ENCODE measurements around the gene STOX1. TPM values are rescaled to one million over a fixed set of nuclear protein-coding genes. Genes with fewer than 3 reads are reported as not detected.

The STOX1 gene
- total RNA-seq (1 to 10 TPM in 2 of 4 donors, under 1 TPM in 2; 0.30 to 2.4 (median 1.2) TPM), polyA plus RNA-seq (1 to 10 TPM in 1 of 3 donors, under 1 TPM in 2; 0.14 to 1.1 (median 0.49) TPM)
- long read RNA-seq, donor 1: 0 reads
- long read RNA-seq, donor 2: 0 reads

- DNase-seq (peak; percentile 51 to 68), ATAC-seq (peak; percentile 76 to 88 (median 80))
- Histone ChIP-seq H3K9me3 (no peaks in the 10 kb centered on the region), H3K4me1 (peaks cover 3% of the 10 kb centered on the region), H3K27ac (no peak within 1 kb of the TSS), H3K4me3 (peak within 1 kb of the TSS; percentile 78), H3K27me3 (ENCODE audit: insufficient read depth in 3 of 3, low read length in 2 of 3) (peaks cover 0 to 2% (median 0%) of the 10 kb centered on the region in 3 donors), H3K36me3 (ENCODE audit: insufficient read depth in 1 of 2, low read depth in 1 of 2) (no peaks in the 10 kb centered on the region)
- WGBS, 3 donors: 5 to 14% (median 6%) methylated on average over 28 to 63 of the region's 63 CpGs
- intact Hi-C loops (cut with DNase I): no loop called here
- TF ChIP-seq CTCF (IDR thresholded peaks at IDR 0.05): no peak
Observed at GRCh38 chr10:68826764-68827591, at the start of gene STOX1. Gene STOX1 (plus strand): TSS chr10:68827531. CDS start chr10:68827624, 93 bp downstream.

GRCh38 chr10:68781613-68782574, 45.4 kb upstream of the STOX1 start:
- 91 to 95% (median 95%) methylated on average over 6 of the region's 6 CpGs for WGBS, 3 donors
- intact Hi-C loops (cut with DNase I): no loop called here
- H3K27me3 ChIP-seq (ENCODE audit: insufficient read depth in 3 of 3, low read length in 2 of 3): no peaks in the 10 kb centered on the region
- H3K4me1 ChIP-seq: no peaks in the 10 kb centered on the region
- no peaks in the 10 kb centered on the region for H3K9me3 ChIP-seq
- no peak overlapping the region for H3K4me3 ChIP-seq
- H3K36me3 ChIP-seq (ENCODE audit: insufficient read depth in 1 of 2, low read depth in 1 of 2): peaks cover 0 to 96% of the 10 kb centered on the region in 2 donors
- ATAC-seq: no peak
- no peak for DNase-seq
- H3K27ac ChIP-seq: no peak overlapping the region
- TF ChIP-seq CTCF (IDR thresholded peaks at IDR 0.05): no peak

- Histone ChIP-seq H3K4me1 (no peaks in the 10 kb centered on the region), H3K9me3 (no peaks in the 10 kb centered on the region), H3K36me3 (ENCODE audit: insufficient read depth in 1 of 2, low read depth in 1 of 2) (peaks cover 4 to 96% of the 10 kb centered on the region in 2 donors), H3K4me3 (no peak overlapping the region), H3K27ac (no peak overlapping the region), H3K27me3 (ENCODE audit: insufficient read depth in 3 of 3, low read length in 2 of 3) (no peaks in the 10 kb centered on the region)
- TF ChIP-seq CTCF (IDR thresholded peaks at IDR 0.05): no peak
- DNase-seq (no peak), ATAC-seq (no peak)
- 67 to 85% (median 71%) methylated on average over 7 of the region's 7 CpGs for whole genome bisulfite sequencing, 3 donors
- intact Hi-C loops (cut with DNase I): no loop called here
Observed at GRCh38 chr10:68784476-68784875, 42.9 kb upstream of the STOX1 start.

- 94 to 95% (median 94%) methylated on average over 3 of the region's 3 CpGs for WGBS, 3 donors
- Histone ChIP-seq H3K27ac (no peak overlapping the region), H3K27me3 (ENCODE audit: insufficient read depth in 3 of 3, low read length in 2 of 3) (no peaks in the 10 kb centered on the region), H3K4me1 (no peaks in the 10 kb centered on the region), H3K36me3 (ENCODE audit: insufficient read depth in 1 of 2, low read depth in 1 of 2) (peaks cover 4 to 96% of the 10 kb centered on the region in 2 donors), H3K4me3 (no peak overlapping the region), H3K9me3 (no peaks in the 10 kb centered on the region)
- DNase-seq: no peak
- no peak for ATAC-seq
- no peak for TF ChIP-seq CTCF (IDR thresholded peaks at IDR 0.05)
- intact Hi-C loops (cut with DNase I): loop anchor here in 1 of 2 donors (5.0 kb wide), 1 partner anchor 41 kb away; no protein-coding TSS in a partner anchor
Observed at GRCh38 chr10:68787813-68788212, 39.5 kb upstream of the STOX1 start.
